IPS-11a (cell line): Measurements from ENCODE around the gene VDAC1.
A peak's percentile ranks its signal among the peaks of the same experiment; 100 is the strongest.
"Not testable (repeated sequence)": the region's sequence is repeated elsewhere in the genome, so short reads cannot be mapped to it uniquely, and the experiment has no call there.

Source experiments
- H3K4me3 ChIP-seq: one replicate; pipeline ENCODE4 v1.5.1; 2013; ENCODE audit warnings: low read depth, low read length, control low read depth

The VDAC1 gene

DNA sequence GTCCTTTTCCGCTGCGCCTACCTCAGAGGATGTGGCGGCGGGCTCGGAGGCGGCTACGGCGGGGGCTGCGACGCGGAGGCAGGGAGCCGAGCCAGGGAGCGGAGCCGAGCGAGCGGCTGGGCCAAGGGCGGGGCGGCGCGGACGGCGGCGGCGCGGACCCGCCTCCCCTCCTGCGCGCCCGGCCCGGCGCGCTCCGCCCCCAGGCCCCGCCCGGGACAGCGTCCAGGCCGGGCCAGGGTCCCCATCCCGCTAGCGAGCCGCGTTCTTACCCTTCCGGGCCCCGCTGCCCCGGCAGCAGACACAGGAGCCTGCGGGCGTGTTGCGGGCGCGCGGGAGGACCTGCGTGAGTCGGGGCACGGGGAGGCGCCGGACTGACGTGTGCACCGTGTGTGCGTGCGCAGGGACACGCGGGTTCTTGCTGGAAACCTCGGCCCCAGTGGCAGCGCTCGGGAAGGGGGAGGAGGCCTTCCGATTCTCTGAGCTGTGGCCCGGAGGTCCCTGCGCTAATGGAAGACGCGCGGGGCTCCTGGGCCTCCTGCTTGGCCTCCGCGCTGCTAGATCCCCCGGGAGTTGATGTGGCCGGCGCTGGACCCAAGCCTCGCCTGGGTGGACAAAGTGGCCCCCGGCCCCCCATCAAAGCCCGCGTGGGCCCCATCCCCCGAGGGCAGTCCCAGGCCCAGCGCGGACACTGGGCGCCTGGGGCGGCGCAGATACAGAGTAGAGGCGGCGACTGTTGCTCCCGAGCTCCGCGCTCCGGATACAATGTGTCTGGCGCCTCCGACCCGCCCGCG, at the start of gene VDAC1:
VDAC1 (minus strand) TSS at position 350 of the 791 bp plus-strand sequence. CDS start 11,963 bp downstream, outside the sequence.
- peak within 1 kb of the TSS; percentile 85 for H3K4me3 ChIP-seq

- H3K4me3 ChIP-seq: no peak overlapping the region
Measured at GRCh38 chr5:134053840-134054338, 49.1 kb upstream of the VDAC1 start.

GRCh38 chr5:134053314-134053839, 48.6 kb upstream of the VDAC1 start:
- H3K4me3 ChIP-seq: no peak overlapping the region

DNA sequence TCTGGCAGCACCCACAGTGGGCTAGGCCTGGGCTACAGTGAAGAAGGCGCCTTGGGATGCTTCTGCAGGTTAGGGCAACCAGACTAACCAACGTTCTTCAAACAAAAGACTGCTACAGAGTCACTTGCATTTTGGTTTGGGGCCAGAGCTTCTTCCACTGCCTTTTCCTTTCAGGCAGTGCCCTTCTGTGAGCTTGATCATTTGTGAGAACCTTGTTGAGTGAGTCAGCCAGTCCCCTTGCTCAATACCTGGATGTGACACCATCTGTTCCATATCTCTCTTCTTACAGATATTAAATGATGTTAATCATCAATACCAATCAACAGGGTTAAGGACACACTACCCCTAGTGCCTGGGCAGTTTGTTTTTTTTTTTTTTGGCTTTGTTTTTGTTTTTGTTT, 46.5 kb upstream of the VDAC1 start:
- H3K4me3 ChIP-seq: no peak overlapping the region

DNA sequence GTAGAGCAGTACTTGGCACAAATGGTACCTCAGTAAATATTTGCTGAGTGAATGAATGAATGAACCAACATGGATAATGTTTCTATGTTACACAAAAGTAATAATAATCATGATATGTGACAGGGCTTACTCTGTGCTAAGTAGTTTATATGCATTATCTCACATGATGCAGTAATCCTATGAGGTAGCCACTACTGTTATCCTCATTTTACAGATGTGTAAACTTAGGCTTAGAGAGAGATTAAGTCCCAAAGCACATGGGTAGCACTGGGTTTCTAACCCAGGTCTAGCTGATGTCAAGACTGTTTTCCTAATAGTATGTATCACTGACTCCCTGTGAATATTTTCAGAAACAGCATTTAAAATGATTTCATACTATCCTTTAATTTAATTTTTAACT, 44.1 kb upstream of the VDAC1 start:
- H3K4me3 ChIP-seq: no peak overlapping the region

DNA sequence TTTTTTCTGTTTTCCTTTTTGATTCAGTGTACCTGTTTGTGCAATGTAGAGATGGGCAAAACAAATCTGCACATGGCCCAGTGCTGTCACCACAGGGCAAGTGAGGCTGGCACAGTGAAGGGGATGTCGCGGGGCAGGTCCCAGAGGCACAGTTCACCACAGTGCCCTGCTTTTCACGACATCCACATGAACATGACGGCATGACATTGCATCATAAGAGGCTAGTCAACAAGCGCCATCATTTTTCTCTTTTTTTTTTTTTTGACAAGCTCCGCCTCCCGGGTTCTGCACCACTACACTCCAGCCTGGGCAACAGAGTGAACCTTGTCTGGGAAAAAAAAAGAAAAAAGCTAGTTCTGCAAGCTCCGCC, 42.9 kb upstream of the VDAC1 start:
- no peak overlapping the region for H3K4me3 ChIP-seq

GRCh38 chr5:134046801-134047686, 42.3 kb upstream of the VDAC1 start:
- no peak overlapping the region for H3K4me3 ChIP-seq

GRCh38 chr5:134046330-134046729, 41.6 kb upstream of the VDAC1 start:
- H3K4me3 ChIP-seq: no peak overlapping the region

- no peak overlapping the region for H3K4me3 ChIP-seq
Measured at GRCh38 chr5:134043793-134044792, 39.3 kb upstream of the VDAC1 start.

DNA sequence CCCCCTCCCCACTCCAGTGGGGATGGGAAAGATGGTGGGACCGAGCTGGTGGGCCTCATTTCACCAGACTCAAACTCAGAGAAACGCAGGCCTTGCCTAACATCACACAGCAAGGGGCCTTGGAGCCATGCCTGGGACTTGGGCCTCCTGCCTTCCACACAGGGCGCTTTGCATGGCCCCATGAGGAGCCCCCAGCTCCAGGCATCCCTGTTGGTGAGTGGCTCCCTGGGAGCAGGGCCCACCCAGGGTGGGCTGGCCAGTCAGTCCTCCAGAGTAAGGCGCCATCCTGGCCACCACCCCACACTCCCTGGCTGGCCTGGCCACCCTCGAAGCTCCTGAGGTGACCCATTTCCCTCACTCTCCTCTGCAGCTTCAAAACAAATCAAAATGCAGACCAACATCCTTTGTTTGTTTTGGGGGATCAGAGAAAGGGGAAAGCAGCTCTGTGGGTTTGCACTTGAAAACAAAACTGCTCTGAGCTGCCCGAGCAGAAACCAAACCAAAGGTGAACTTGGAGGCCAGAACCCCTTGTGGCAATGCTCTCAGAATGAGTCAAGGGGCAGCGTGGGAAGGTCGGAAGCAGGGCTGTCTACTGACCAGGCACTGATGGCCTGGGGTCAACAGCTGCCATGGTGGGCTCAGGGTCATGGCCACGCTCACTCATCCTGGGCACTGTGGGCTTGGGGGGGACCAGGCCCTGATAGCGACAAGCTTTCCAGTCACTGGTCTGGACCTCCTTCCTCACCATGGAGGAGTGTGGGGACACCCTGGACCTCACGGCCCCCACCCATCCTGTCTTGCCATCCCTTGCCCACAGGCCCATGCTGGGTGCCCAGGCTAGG, 37.0 kb upstream of the VDAC1 start:
- no peak overlapping the region for H3K4me3 ChIP-seq

GRCh38 chr5:134038138-134038537, 33.4 kb upstream of the VDAC1 start:
- H3K4me3 ChIP-seq: no peak overlapping the region

- H3K4me3 ChIP-seq: no peak overlapping the region
Measured at GRCh38 chr5:134037160-134037559, 32.4 kb upstream of the VDAC1 start.

DNA sequence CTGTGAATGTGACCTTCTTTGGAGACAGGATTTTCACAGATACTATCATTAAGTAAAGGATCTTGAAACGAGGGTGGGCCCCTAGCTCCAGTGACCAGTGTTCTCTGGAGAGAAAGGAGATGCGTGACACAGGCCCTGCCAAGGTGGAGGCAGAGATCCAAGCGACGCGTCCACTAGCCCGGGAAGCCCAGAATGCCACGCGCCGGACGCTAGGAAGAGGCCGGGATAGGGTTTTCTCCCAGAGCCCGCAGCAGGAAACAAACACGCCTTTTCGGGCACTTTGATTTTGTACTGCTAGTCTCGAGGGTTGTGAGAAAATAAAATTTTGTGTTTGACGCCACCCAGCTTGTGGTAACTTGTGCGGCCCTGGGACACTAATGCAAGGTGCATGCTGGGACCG, 29.6 kb upstream of the VDAC1 start:
- no peak overlapping the region for H3K4me3 ChIP-seq

- not testable (repeated sequence) for H3K4me3 ChIP-seq
Measured at GRCh38 chr5:134030303-134030964, 25.7 kb upstream of the VDAC1 start.

- H3K4me3 ChIP-seq: no peak overlapping the region
Measured at GRCh38 chr5:134029156-134029555, 24.4 kb upstream of the VDAC1 start.

DNA sequence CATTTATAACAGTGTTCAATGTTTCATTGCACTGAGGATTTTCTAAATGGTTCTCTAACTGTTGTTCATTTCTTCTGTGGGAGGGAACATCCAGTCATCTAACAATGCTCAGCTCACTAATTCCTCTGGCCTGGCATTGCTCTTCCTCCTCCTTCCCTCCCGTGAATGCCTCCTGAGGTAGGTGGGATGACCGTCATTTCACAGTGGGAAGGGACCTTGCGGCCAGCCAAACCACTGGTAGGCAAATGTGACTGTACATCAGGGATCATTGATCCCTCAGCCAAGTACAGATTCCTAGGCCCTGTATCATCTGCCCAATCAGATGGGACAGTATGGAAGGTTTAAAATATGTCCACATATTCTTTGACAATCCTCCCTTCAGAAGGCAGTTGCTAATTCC, 23.7 kb upstream of the VDAC1 start:
- no peak overlapping the region for H3K4me3 ChIP-seq

DNA sequence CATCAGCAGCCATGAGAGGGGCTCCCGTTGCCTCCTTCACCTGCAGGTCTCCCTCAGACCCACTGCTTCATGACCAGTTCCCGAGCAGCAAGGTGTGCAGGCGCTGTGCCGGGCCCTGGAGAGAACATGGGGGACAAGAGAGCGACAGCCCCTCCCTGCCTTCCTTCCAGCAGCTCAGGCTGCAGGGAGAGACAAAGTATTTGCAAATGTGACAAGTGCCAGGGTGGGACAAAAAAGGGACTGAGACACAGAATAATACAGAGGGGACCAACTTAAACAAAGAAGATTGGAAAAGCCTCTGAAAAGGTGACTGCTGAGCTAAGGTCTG, 22.5 kb upstream of the VDAC1 start:
- no peak overlapping the region for H3K4me3 ChIP-seq

DNA sequence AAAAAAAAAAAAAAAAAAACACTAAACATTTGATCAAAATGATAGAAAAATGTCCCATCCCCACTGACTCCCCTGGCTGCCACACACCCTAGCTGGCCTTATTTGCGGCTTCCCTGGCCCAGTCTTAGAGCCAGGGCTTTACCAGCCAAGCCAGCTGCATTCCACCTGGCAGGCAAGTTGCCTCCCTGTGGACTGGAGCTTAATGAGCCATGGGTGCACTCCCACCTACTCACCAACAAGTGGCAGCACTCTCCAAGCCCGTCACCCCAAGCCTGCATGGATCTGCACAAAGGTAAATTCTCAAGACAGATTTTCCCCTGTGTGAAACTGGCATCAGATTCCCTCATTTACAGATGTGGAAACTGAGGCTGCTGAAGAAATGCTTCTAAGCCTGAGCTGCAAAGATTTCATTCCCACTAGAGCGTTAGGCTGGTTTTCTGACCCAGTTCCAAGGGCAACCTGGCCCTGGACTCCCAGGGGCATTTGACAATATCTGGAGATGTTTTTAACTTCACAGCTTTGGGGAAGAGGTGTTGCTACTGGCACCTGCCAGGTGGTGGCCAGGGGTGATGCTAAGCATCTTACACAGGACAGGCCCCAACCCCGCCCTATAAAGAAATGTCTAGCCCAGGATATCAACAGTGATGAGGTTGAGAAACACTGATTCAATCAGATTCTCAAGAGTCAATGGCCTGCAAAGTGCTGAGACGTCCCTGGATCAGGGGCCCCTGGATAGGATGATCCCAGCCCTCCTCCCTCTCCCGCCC, 21.9 kb upstream of the VDAC1 start:
- H3K4me3 ChIP-seq: no peak overlapping the region
